Loucy (cell line): ENCODE results near the gene COL5A3.

Experiments
- CTCF ChIP-seq: fragments of 200-600 bp; sonication (generic); conservative IDR thresholded peaks from 2 replicates; pipeline ENCODE4 v1.5.1; 2014; ENCODE audit warnings: mild to moderate bottlenecking, antibody characterized with exemption, low read length
- EZH2phosphoT487 ChIP-seq: fragments of 200-600 bp; IDR thresholded peaks from 2 replicates; pipeline ENCODE4 v1.6.1; 2018; ENCODE audit warnings: antibody characterized with exemption, mild to moderate bottlenecking, moderate library complexity, borderline replicate concordance

DNA sequence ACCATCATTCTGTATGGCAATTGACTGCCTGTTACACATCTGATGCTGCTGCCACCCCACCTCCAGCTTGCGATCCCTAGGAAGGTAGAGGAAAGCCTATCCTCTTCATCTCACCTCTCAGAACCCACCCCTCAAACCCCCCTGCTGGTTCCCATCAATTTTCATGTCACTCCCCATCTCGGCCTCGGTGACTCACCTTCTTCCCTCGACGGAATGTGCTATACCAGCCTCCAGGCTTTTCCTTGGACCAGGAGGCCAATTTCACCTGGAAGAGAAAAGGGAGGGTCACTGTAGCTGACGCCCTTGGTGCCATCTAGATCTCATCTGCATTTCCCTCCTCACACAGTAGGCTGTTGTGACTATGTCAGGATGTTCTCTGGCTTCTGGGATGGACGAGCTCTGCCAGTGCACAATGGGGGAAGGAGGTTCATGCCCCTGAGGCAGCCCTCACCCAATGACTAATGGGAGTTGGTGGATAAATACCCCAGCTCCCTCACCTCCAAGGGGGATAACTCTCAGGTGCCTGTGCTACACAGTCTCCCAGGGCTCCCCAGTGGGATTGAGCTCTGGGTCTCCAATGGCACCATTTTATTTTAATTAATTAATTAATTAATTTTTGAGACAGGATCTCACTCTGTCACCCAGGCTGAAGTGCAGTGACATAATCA lies 47.5 kb downstream of the COL5A3 start:
- TF ChIP-seq CTCF (no peak), EZH2phosphoT487 (no peak)
